B cell (primary cell): Measurements from ENCODE around the gene ZDHHC20. TPM values are rescaled to one million over a fixed set of nuclear protein-coding genes. Genes with fewer than 3 reads are reported as not detected.

Source experiments
- ATAC-seq: fragments of 200-7000 bp; cut with Tn5 transposase; one replicate; pipeline ENCODE4 v1.10.0; 2021; ENCODE audit warnings: low read depth, mild to moderate bottlenecking, moderate number of reproducible peaks, moderate library complexity
- CTCF ChIA-PET: fragments of 350-600 bp; sonication (Branson Sonifier 250); formaldehyde crosslinking; loops from one replicate; lab custom pipeline; 2021; ENCODE audit warnings: antibody characterized with exemption, inconsistent platforms; lab: Charles Lee
- POLR2A ChIA-PET: fragments of 350-600 bp; sonication (Branson Sonifier 250); formaldehyde crosslinking; loops from one replicate; lab custom pipeline; 2021; ENCODE audit warnings: antibody characterized with exemption; lab: Charles Lee
- DNase-seq: peaks from one replicate; pipeline ENCODE4 v3.0.0; 2013
- H2AFZ ChIP-seq: 2 replicates; pipeline ENCODE4 v1.6.1; 2012; ENCODE audit warnings: mild to moderate bottlenecking, low read depth, low read length; ENCODE audit not compliant: insufficient read depth, poor library complexity, severe bottlenecking
- H3K27ac ChIP-seq, 2 donors: 1 replicate in 1 of 2; 2 replicates in 1 of 2; pipeline ENCODE4 v1.5.1; 2012 to 2013; ENCODE audit warnings: low read length in 2 of 2, mild to moderate bottlenecking in 2 of 2, moderate library complexity in 1 of 2
- H3K27me3 ChIP-seq, 4 experiments: fragments of 200-600 bp in 1 of 4; sonication (generic) in 1 of 4; replicated peaks in 1 of 4; 1 replicate in 2 of 4; 2 replicates in 2 of 4; pipeline versions ENCODE4 v1.6.1 to v1.7.0; 2013 to 2016; ENCODE audit warnings: low read length in 3 of 4, mild to moderate bottlenecking in 2 of 4, mixed read lengths in 1 of 4, moderate library complexity in 1 of 4; ENCODE audit not compliant: insufficient read depth in 4 of 4, control insufficient read depth in 3 of 4; ENCODE audit errors: control extremely low read depth in 1 of 4
- H3K36me3 ChIP-seq, 2 experiments: replicated peaks in 1 of 2; 1 replicate in 1 of 2; 2 replicates in 1 of 2; pipeline versions ENCODE4 v1.6.1 to v1.7.1; 2013; ENCODE audit warnings: low read length in 1 of 2; ENCODE audit not compliant: insufficient read depth in 2 of 2, control insufficient read depth in 1 of 2; ENCODE audit errors: control extremely low read depth in 1 of 2, extremely low read depth in 1 of 2
- H3K4me1 ChIP-seq, 2 donors: fragments of 200-600 bp in 1 of 2; sonication (generic) in 1 of 2; 1 replicate in 1 of 2; 2 replicates in 1 of 2; pipeline versions ENCODE4 v1.5.1 to v1.6.1; 2013 to 2017; ENCODE audit warnings: low read length in 2 of 2; ENCODE audit not compliant: control insufficient read depth in 2 of 2, insufficient read depth in 2 of 2
- H3K4me2 ChIP-seq: replicated peaks from 2 replicates; pipeline ENCODE3; 2012; ENCODE audit warnings: mild to moderate bottlenecking, low read depth, low read length; ENCODE audit not compliant: poor library complexity, severe bottlenecking
- H3K4me3 ChIP-seq, 5 experiments: fragments of 200-600 bp in 1 of 5; sonication (generic) in 1 of 5; 1 replicate in 3 of 5; 2 replicates in 2 of 5; pipeline versions ENCODE4 v1.5.1 to v1.7.0; 2011 to 2016; ENCODE audit warnings: low read length in 4 of 5, mild to moderate bottlenecking in 4 of 5, low read depth in 2 of 5, control low read depth in 1 of 5, moderate library complexity in 1 of 5; ENCODE audit not compliant: insufficient read depth in 1 of 5; ENCODE audit errors: control extremely low read depth in 1 of 5, extremely low read depth in 1 of 5
- H3K79me2 ChIP-seq: fragments of 200-600 bp; sonication (generic); one replicate; pipeline ENCODE4 v1.6.0; 2016; ENCODE audit warnings: low read length; ENCODE audit not compliant: control insufficient read depth, insufficient read depth
- H3K9ac ChIP-seq: fragments of 200-600 bp; sonication (generic); 2 replicates; pipeline ENCODE4 v1.6.1; 2017; ENCODE audit warnings: mild to moderate bottlenecking, low read length, moderate library complexity
- H3K9me3 ChIP-seq, 3 donors: one replicate each; pipeline versions ENCODE4 v1.6.1 to v1.7.1; 2013; ENCODE audit warnings: low read length in 2 of 3; ENCODE audit not compliant: control insufficient read depth in 2 of 3, insufficient read depth in 1 of 3; ENCODE audit errors: control extremely low read depth in 1 of 3
- H4K20me1 ChIP-seq: 2 replicates; pipeline ENCODE4 v1.6.0; 2012; ENCODE audit warnings: mild to moderate bottlenecking, low read length; ENCODE audit not compliant: insufficient read depth, control insufficient read depth, poor library complexity, severe bottlenecking
- H3K27ac Mint-ChIP-seq: one replicate; pipeline ENCODE4 v1.8.0; 2021; ENCODE audit warnings: mixed read lengths
- H3K27me3 Mint-ChIP-seq: one replicate; pipeline ENCODE4 v1.8.0; 2021; ENCODE audit warnings: mixed read lengths
- H3K4me1 Mint-ChIP-seq: one replicate; pipeline ENCODE4 v1.8.0; 2021; ENCODE audit warnings: mixed read lengths
- H3K4me3 Mint-ChIP-seq: one replicate; pipeline ENCODE4 v1.8.0; 2021; ENCODE audit warnings: mixed read lengths
- H3K9me3 Mint-ChIP-seq: one replicate; pipeline ENCODE4 v1.8.0; 2022; ENCODE audit warnings: mixed read lengths; ENCODE audit not compliant: insufficient read depth
- EZH2 ChIP-seq: IDR thresholded peaks from 2 replicates; pipeline ENCODE4 v1.6.1; 2012; ENCODE audit warnings: borderline replicate concordance, low read depth, mild to moderate bottlenecking, moderate library complexity, low read length; ENCODE audit not compliant: insufficient read depth, poor library complexity, severe bottlenecking
- WGBS: methylation state at CpG from one replicate; pipeline ENCODE4 v1.1.5; 2013; ENCODE audit warnings: missing lambda C conversion rate; ENCODE audit not compliant: insufficient coverage; 5-methylcytosine and 5-hydroxymethylcytosine counted together
- intact Hi-C: fragments of 100-400 bp; cut with micrococcal nuclease; formaldehyde crosslinking; loops from one replicate; pipeline ENCODE4 v1.10.0; 2022
- polyA plus RNA-seq: library from polyadenylated mRNA; depleted of rRNA; stranded (reverse); fragments of >200 nt; gene quantifications from 2 replicates; pipeline ENCODE4 v1.2.3, GENCODE V29; 2012
- total RNA-seq, 2 donors: library from RNA; stranded (reverse); fragments of 120-200 nt in 1 of 2; gene quantifications; 1 replicate in 1 of 2; 2 replicates in 1 of 2; pipeline versions ENCODE4 v1.2.3 to v1.2.4, GENCODE V29; 2013 to 2022
- TF ChIP-seq, protein P1 (sequence below): fragments of 200-600 bp; IDR thresholded peaks from one replicate; pipeline ENCODE4 v1.8.0; 2022; ENCODE audit warnings: antibody characterized with exemption, mild to moderate bottlenecking

ZDHHC20 gene
- total and polyA plus RNA-seq, 2 donors (not counting 1 experiment from before 2014, with no cell fraction given) = 10.3 to 61.5 TPM

GRCh38 chr13:21486322-21486721, 27.2 kb upstream of the ZDHHC20 start:
- Histone ChIP-seq H3K4me3 (no peak overlapping the region), H3K9ac (no peak overlapping the region), H3K36me3 (peaks cover 0 to 9% of the 10 kb centered on the region in 2 experiments), H3K4me1 (no peaks in the 10 kb centered on the region), H3K9me3 (peaks cover 0 to 32% (median 23%) of the 10 kb centered on the region in 3 donors), H2AFZ (no peak overlapping the region), H3K79me2 (no peaks in the 10 kb centered on the region), H3K27ac (no peak overlapping the region), H3K4me2 (no peak overlapping the region), H3K27me3 (no peaks in the 10 kb centered on the region), H4K20me1 (no peaks in the 10 kb centered on the region)
- TF ChIP-seq EZH2 = no peak
- TF ChIP-seq, protein P1, sequence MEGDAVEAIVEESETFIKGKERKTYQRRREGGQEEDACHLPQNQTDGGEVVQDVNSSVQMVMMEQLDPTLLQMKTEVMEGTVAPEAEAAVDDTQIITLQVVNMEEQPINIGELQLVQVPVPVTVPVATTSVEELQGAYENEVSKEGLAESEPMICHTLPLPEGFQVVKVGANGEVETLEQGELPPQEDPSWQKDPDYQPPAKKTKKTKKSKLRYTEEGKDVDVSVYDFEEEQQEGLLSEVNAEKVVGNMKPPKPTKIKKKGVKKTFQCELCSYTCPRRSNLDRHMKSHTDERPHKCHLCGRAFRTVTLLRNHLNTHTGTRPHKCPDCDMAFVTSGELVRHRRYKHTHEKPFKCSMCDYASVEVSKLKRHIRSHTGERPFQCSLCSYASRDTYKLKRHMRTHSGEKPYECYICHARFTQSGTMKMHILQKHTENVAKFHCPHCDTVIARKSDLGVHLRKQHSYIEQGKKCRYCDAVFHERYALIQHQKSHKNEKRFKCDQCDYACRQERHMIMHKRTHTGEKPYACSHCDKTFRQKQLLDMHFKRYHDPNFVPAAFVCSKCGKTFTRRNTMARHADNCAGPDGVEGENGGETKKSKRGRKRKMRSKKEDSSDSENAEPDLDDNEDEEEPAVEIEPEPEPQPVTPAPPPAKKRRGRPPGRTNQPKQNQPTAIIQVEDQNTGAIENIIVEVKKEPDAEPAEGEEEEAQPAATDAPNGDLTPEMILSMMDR = no peak
- ChIA-PET CTCF (interaction anchor here (0.6 kb wide), 1 partner anchor 295 kb away, joined by 4 read pairs; no protein-coding TSS in a partner anchor), POLR2A (no interaction called here)
- peaks cover 14% of the 10 kb centered on the region for H3K9me3 Mint-ChIP-seq
- H3K27me3 Mint-ChIP-seq = no peaks in the 10 kb centered on the region
- H3K27ac Mint-ChIP-seq = no peak overlapping the region
- no peaks in the 10 kb centered on the region for H3K4me1 Mint-ChIP-seq
- ATAC-seq (no peak), DNase-seq (no peak)
- intact Hi-C loops = no loop called here
- no CpG with 5 or more reads among the region's 4 CpGs for WGBS
- no peak overlapping the region for H3K4me3 Mint-ChIP-seq

DNA sequence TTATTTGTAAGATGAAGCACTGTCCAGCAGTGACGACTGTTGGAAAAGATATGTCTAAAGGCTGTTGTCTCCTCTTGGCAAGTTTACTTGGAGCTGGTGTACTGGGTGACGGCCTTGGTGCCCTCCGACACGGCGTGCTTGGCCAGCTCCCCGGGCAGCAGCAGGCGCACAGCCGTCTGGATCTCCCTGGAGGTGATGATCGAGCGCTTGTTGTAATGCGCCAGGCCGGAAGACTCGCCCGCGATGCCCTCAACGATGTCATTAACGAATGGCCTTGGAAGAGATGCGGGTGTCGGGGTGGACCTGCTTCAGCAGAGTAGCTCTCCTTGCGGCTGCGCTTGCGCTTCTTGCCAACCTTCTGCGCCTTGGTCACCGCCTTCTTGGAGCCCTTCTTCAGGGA, 24.6 kb upstream of the ZDHHC20 start:
- peaks cover 0 to 4% (median 2%) of the 10 kb centered on the region in 4 experiments for H3K27me3 ChIP-seq
- ChIA-PET CTCF (no interaction called here), POLR2A (interaction anchor here (0.6 kb wide), 1 partner anchor 348 kb away, joined by 3 read pairs; no protein-coding TSS in a partner anchor)
- intact Hi-C loops = no loop called here
- DNase-seq (no peak), ATAC-seq (no peak)
- no peak for TF ChIP-seq EZH2
- TF ChIP-seq, protein P1 = no peak
- no peak overlapping the region for H3K4me2 ChIP-seq
- WGBS = 94% methylated on average over 23 of the region's 24 CpGs
- Mint-ChIP-seq H3K27ac (no peak overlapping the region), H3K4me3 (no peak overlapping the region), H3K4me1 (peaks cover 5% of the 10 kb centered on the region), H3K27me3 (no peaks in the 10 kb centered on the region), H3K9me3 (peaks cover 8% of the 10 kb centered on the region)
- H3K9me3 ChIP-seq = peaks cover 0 to 28% (median 23%) of the 10 kb centered on the region in 3 donors
- H3K36me3 ChIP-seq = no peaks in the 10 kb centered on the region
- H3K9ac ChIP-seq = no peak overlapping the region
- no peaks in the 10 kb centered on the region for H3K79me2 ChIP-seq
- no peak overlapping the region for H2AFZ ChIP-seq
- no peaks in the 10 kb centered on the region for H3K4me1 ChIP-seq
- no peak overlapping the region for H3K27ac ChIP-seq
- no peaks in the 10 kb centered on the region for H4K20me1 ChIP-seq
- no peak overlapping the region for H3K4me3 ChIP-seq
